Activated T-helper 17 cell treated with anti-CD3 and anti-CD28 coated beads, Interleukin-2, amount 50 U/mL, for 72 hours (primary cell): Measurements from ENCODE around the gene GPC5. TPM values are rescaled to one million over a fixed set of nuclear protein-coding genes. Genes with fewer than 3 reads are reported as not detected.

Experiments used
- ATAC-seq: fragments of 150-1000 bp; cut with Tn5 transposase; replicated peaks from 2 replicates; pipeline ENCODE4 v1.10.0; 2021; ENCODE audit warnings: mild to moderate bottlenecking, moderate library complexity
- H3K27ac Mint-ChIP-seq: one replicate; pipeline ENCODE4 v1.8.0; 2022; ENCODE audit warnings: mixed read lengths
- H3K27me3 Mint-ChIP-seq: one replicate; pipeline ENCODE4 v1.8.0; 2022; ENCODE audit warnings: mixed read lengths
- H3K36me3 Mint-ChIP-seq: one replicate; pipeline ENCODE4 v1.8.0; 2022; ENCODE audit warnings: low read depth, mild to moderate bottlenecking, mixed read lengths
- H3K4me1 Mint-ChIP-seq: one replicate; pipeline ENCODE4 v1.8.0; 2022; ENCODE audit warnings: mixed read lengths
- H3K4me3 Mint-ChIP-seq: one replicate; pipeline ENCODE4 v1.8.0; 2022; ENCODE audit warnings: mild to moderate bottlenecking, mixed read lengths
- H3K9me3 Mint-ChIP-seq: one replicate; pipeline ENCODE4 v1.8.0; 2022; ENCODE audit warnings: mixed read lengths
- total RNA-seq, 2 donors: library from RNA; stranded (reverse); gene quantifications; one replicate each; pipeline ENCODE4 v1.2.3, GENCODE V29; 2022

Gene GPC5
- total RNA-seq, 2 donors from 2014 or later: 0.09 to 0.29 TPM

DNA sequence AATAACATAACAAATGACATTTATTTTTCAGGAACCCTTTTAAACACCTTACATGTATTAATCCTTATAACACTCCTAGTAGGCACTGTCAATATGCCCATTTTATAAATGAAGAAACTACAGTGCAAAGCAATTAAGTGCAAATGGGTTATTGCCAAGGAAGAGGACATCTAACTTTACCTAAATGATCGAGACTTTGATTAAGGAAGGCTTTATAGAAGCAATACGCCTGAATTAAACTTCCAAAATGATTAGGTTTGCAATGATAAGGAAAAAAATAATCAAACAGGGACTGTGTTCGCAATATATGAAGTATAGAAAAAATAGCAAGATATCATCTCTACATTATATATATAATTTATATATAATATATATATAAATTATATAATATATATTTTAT lies 1214.5 kb downstream of the GPC5 start:
- no peaks in the 10 kb centered on the region for H3K4me1 Mint-ChIP-seq
- H3K27me3 Mint-ChIP-seq: no peaks in the 10 kb centered on the region
- no peaks in the 10 kb centered on the region for H3K36me3 Mint-ChIP-seq
- no peak for ATAC-seq
- H3K9me3 Mint-ChIP-seq: no peaks in the 10 kb centered on the region
- no peak overlapping the region for H3K4me3 Mint-ChIP-seq
- H3K27ac Mint-ChIP-seq: no peak overlapping the region

DNA sequence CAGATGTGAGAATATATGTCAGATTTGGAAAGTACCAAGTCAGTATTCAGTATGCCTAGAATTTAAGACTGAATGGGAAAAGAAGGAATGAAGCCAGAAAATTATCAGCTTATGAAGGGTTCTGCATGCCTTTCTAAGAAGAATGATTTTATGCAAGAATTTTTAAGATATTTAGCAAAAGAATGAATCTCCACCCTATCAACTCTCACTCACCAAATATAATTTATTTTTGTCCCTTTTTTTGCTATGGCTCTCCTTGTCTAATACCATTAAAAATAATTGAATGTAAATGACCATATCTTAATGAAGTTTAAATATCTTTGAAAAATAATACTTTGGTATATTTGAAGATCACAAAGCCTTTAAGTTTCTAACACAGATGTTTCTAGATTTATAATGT lies 1215.5 kb downstream of the GPC5 start:
- Mint-ChIP-seq H3K9me3 (no peaks in the 10 kb centered on the region), H3K36me3 (no peaks in the 10 kb centered on the region), H3K27ac (no peak overlapping the region), H3K4me1 (no peaks in the 10 kb centered on the region), H3K4me3 (no peak overlapping the region), H3K27me3 (no peaks in the 10 kb centered on the region)
- ATAC-seq: no peak

DNA sequence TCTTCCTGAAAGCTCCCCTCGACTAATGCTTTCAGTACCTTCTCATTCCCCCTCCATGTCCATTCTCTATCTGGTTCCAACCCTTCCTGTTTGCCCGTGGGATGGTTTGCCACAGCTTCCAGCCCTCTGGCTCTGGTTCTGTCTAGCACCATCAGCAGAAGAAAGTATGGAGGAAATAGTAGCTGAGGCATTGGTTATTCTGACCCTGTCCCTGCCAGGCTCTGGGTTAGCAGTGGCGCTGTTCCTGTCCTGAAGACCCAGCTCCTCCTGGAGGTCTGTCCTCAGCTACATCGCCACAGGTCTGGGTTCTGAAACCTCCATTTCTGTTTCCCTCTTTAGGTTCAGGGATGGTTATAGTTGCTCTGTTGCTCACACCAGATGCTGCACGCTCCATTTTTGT lies 1223.6 kb downstream of the GPC5 start:
- Mint-ChIP-seq H3K4me1 (no peaks in the 10 kb centered on the region), H3K27me3 (no peaks in the 10 kb centered on the region), H3K27ac (no peak overlapping the region), H3K4me3 (no peak overlapping the region), H3K36me3 (no peaks in the 10 kb centered on the region), H3K9me3 (peaks cover 7% of the 10 kb centered on the region)
- ATAC-seq: no peak

DNA sequence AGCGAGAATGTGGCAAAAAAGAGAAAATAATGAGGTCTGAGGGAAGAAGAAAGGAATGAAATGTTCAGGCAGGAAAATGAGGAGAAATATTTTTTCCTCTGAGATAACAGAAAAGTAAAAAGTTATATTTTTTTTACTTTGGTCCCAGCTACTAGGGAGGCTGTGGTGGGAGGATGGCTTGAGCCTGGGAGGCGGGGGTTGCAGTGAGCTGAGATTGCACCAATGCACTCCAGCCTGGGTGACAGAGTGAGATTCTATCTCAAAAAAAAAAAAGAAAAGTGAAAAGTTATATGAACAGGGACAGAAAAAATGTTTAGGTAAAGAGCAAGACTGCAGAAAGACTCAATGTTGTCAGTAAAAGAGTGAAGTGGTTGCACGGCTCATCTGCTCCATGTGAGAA lies 1224.5 kb downstream of the GPC5 start:
- no peaks in the 10 kb centered on the region for H3K27me3 Mint-ChIP-seq
- H3K4me1 Mint-ChIP-seq: no peaks in the 10 kb centered on the region
- no peaks in the 10 kb centered on the region for H3K36me3 Mint-ChIP-seq
- ATAC-seq: no peak
- no peak overlapping the region for H3K27ac Mint-ChIP-seq
- peaks cover 7% of the 10 kb centered on the region for H3K9me3 Mint-ChIP-seq
- no peak overlapping the region for H3K4me3 Mint-ChIP-seq

DNA sequence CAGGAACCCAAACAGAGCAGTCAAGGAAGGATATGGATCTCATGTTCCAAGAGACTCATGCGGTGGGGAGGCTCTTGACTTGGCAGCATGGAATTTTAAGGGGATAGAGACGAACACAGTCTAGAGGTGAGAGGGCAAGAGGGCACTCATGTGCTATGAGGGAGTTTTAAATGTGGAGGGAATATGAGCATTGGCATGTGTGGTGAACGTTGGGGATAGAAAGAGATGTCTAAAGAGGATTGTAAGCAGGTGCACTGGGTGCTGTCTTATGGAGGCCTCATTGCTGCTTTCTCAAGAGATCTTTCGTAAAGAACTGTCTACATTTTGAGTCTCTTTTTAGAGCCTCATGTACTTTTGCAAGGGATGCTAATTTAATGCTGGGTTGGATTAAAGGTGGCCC lies 1227.9 kb downstream of the GPC5 start:
- H3K4me1 Mint-ChIP-seq: no peaks in the 10 kb centered on the region
- H3K4me3 Mint-ChIP-seq: no peak overlapping the region
- H3K36me3 Mint-ChIP-seq: no peaks in the 10 kb centered on the region
- ATAC-seq: no peak
- no peak overlapping the region for H3K27ac Mint-ChIP-seq
- no peaks in the 10 kb centered on the region for H3K27me3 Mint-ChIP-seq
- peaks cover 7% of the 10 kb centered on the region for H3K9me3 Mint-ChIP-seq

DNA sequence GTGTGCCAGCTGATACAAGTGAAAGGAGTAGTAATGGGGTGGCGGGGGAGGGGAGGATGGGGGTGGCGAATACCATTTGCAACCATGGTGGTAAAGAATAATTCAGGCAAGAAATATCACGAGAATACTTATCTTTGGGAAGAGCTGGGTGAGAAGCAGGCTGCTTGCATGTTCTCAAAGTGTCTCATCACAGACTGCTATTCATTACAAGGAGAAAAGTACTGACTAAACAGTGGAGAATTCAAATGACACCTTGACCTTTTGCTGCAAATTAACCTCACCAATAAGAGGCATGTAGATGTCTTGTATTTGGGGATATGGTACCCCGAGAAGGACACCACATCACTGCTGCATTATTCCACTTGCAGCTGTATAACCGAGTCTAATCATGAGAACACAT lies 1242.5 kb downstream of the GPC5 start:
- no peak overlapping the region for H3K27ac Mint-ChIP-seq
- no peaks in the 10 kb centered on the region for H3K36me3 Mint-ChIP-seq
- H3K27me3 Mint-ChIP-seq: no peaks in the 10 kb centered on the region
- ATAC-seq: no peak
- H3K4me3 Mint-ChIP-seq: no peak overlapping the region
- no peaks in the 10 kb centered on the region for H3K4me1 Mint-ChIP-seq
- peaks cover 15% of the 10 kb centered on the region for H3K9me3 Mint-ChIP-seq

DNA sequence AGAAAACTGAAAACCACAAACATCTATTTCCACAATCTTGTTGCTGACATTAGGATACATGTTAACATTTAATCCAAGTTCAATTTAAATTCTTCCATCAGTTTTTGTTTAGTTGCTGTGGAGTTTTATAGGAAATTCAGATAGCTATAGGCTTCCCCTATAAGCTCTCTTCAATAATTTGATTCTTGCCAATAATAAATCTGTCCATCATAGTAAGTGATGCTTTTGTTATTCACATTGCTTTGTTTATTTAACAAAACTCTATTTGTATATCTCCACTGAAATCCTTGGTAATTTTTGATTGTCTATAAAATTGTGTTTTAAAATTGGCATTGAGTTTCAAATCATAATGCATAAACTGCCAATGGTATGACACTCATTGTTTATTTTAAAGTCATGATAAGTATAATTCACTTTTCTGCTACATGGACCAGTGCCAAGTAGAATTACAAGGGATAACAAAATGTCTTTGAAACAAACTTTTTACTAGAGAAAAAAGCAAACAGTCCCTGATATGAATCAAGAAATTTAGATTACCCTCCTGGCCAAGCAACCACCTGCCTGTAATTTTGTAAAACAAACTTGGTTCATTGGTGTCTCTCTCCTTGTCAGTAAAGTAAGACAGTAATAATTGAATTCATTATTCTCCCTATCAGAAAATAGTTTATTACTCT lies 1250.9 kb downstream of the GPC5 start:
- H3K9me3 Mint-ChIP-seq: no peaks in the 10 kb centered on the region
- no peak for ATAC-seq

DNA sequence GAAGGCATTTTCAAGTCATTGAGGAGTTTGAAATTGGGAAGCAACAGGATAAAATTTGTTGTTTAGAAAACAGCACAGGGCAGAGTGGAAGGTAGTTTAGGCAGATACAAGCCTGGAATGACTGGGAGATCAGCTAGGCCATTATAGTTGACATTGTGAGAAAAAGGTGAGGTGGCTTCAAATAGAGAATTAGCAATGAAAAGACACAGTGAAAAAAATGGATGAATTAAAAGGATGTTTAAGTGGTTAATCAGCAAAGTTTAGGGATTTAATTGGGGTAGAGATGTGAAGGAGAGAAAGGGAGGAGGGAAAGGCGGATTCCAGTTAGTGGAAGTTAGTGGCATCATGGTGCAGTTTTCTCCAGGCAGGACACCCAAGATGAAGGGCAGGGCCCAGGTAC lies 1257.7 kb downstream of the GPC5 start:
- Mint-ChIP-seq H3K9me3 (no peaks in the 10 kb centered on the region), H3K4me1 (no peaks in the 10 kb centered on the region), H3K36me3 (no peaks in the 10 kb centered on the region), H3K4me3 (no peak overlapping the region), H3K27ac (no peak overlapping the region), H3K27me3 (no peaks in the 10 kb centered on the region)
- no peak for ATAC-seq

More for the DNA sequence above, 1250.9 kb downstream of the GPC5 start:
- Mint-ChIP-seq H3K27me3 (no peaks in the 10 kb centered on the region), H3K27ac (no peak overlapping the region), H3K36me3 (no peaks in the 10 kb centered on the region), H3K4me1 (no peaks in the 10 kb centered on the region), H3K4me3 (no peak overlapping the region)

DNA sequence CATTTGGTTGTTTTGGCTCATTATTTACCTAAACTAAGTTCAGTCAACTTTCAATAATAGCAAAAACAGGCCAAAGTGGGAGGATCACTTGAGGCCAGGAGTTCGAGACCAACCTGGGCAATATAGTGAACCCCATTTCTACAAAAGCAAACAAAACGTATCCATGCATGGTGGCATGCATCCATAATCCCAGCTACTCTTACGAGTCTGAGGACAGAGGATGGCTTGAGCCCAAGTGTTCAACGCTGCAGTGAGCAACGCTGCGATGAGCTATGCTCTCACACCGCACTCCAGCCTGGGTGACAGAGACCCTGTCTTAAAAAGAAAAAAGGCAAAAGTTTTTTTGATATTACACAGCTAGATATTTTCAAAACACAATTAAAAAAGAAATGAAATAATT lies 1258.2 kb downstream of the GPC5 start:
- Mint-ChIP-seq H3K27me3 (no peaks in the 10 kb centered on the region), H3K4me3 (no peak overlapping the region), H3K27ac (no peak overlapping the region), H3K36me3 (no peaks in the 10 kb centered on the region), H3K4me1 (no peaks in the 10 kb centered on the region), H3K9me3 (peaks cover under 1% of the 10 kb centered on the region)
- no peak for ATAC-seq

DNA sequence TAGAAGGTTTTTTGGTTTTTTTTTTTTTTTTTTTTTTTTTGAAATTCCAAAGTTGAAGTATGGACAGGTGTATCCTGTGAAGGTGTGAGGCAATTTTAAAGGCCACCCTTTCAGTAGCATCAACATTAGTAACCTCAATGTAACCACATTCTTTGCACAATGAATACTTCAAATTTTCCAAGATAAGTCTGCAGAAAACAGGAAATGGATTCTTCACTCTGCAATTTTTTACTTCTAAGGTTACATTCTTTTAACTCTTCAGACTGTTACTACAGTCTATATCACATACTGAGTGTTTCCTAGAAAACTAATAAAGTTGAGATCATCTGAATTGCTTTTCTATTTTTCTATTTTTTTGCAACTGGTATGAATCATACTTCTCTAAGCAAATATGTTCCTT lies 1259.1 kb downstream of the GPC5 start:
- no peak overlapping the region for H3K27ac Mint-ChIP-seq
- peaks cover 5% of the 10 kb centered on the region for H3K9me3 Mint-ChIP-seq
- no peak for ATAC-seq
- no peaks in the 10 kb centered on the region for H3K36me3 Mint-ChIP-seq
- H3K27me3 Mint-ChIP-seq: no peaks in the 10 kb centered on the region
- H3K4me1 Mint-ChIP-seq: no peaks in the 10 kb centered on the region
- H3K4me3 Mint-ChIP-seq: no peak overlapping the region

DNA sequence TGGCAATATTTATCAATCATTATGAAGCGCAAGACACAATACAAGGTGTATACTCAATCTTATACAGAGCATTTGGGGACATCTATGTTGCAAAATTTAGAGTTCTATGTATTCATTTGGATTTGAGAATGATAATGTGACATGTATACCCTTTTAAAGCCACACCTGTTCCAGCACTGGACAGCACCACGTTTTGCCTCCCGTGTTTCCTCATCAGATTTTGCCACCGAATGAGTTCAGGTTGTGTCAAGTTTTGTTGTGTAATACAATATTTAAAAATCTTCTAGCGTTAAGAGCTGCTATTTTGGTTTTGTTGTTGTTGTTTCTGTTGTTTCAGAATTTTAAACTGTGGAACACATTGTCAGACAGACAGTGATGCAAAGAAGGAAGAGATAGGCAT lies 1259.9 kb downstream of the GPC5 start:
- no peaks in the 10 kb centered on the region for H3K27me3 Mint-ChIP-seq
- no peak for ATAC-seq
- H3K36me3 Mint-ChIP-seq: no peaks in the 10 kb centered on the region
- H3K4me1 Mint-ChIP-seq: no peaks in the 10 kb centered on the region
- no peak overlapping the region for H3K27ac Mint-ChIP-seq
- H3K4me3 Mint-ChIP-seq: no peak overlapping the region
- peaks cover 5% of the 10 kb centered on the region for H3K9me3 Mint-ChIP-seq

DNA sequence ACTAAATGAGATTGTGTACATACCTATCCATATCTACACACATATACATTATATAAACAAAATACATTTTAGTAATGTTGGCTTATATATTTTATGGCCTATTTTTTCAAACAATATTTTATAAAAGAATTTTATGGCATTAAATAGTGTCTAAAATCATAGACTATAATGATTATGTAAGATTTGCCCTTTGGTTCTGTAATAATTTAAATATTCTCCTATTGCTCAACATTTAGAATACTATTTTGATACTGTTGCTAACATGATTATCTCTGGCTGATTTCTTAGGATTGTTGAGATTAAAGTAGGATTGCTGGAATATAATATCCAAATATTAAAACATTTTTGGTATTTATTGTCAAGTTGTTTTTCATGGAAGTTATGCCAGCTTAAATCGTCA lies 1263.0 kb downstream of the GPC5 start:
- no peaks in the 10 kb centered on the region for H3K27me3 Mint-ChIP-seq
- H3K4me3 Mint-ChIP-seq: no peak overlapping the region
- no peak for ATAC-seq
- no peak overlapping the region for H3K27ac Mint-ChIP-seq
- no peaks in the 10 kb centered on the region for H3K36me3 Mint-ChIP-seq
- peaks cover 5% of the 10 kb centered on the region for H3K9me3 Mint-ChIP-seq
- H3K4me1 Mint-ChIP-seq: no peaks in the 10 kb centered on the region

DNA sequence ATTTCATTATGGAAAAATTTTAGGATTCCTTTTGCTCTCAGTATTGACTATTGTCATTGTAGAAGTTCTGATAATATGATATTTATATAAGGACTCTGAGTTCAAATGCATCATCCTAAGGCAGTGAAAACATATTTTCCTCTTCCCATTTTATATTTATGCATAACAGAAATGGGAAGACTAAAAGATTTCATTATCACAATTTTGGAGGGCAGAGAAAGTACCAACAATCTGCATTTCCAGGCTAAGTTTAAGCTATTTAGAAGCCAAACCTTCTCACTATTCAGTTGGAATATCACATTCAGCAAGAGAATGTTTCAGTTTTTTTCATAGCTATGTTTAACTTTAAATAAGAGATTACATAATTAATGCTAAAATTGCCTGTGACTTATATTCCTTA lies 1269.7 kb downstream of the GPC5 start:
- Mint-ChIP-seq H3K36me3 (no peaks in the 10 kb centered on the region), H3K27me3 (no peaks in the 10 kb centered on the region), H3K4me1 (no peaks in the 10 kb centered on the region)

DNA sequence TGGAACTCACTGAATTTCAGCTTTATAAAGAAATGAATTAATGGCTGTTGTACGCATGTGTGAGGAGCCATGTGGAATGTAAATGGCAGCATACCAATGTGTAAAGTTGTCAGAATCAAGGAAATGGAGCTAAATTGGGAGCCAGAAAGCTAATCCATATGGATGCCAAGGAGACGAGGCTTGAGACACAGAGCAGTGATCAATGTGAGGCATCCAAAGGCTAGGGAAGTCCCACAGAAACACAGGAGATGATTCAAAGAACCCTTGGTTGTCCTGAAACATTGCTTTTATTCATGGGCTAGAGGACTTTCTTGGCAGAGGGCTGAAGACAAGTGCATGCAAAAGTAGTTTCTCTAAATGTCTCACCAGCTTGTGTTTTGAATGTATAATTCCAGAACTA lies 1271.7 kb downstream of the GPC5 start:
- no peak for ATAC-seq
- Mint-ChIP-seq H3K4me1 (no peaks in the 10 kb centered on the region), H3K27me3 (no peaks in the 10 kb centered on the region), H3K4me3 (no peak overlapping the region), H3K27ac (no peak overlapping the region), H3K9me3 (peaks cover 5% of the 10 kb centered on the region), H3K36me3 (no peaks in the 10 kb centered on the region)

More for the DNA sequence above, 1269.7 kb downstream of the GPC5 start:
- Mint-ChIP-seq H3K27ac (no peak overlapping the region), H3K9me3 (peaks cover 5% of the 10 kb centered on the region), H3K4me3 (no peak overlapping the region)
- no peak for ATAC-seq

DNA sequence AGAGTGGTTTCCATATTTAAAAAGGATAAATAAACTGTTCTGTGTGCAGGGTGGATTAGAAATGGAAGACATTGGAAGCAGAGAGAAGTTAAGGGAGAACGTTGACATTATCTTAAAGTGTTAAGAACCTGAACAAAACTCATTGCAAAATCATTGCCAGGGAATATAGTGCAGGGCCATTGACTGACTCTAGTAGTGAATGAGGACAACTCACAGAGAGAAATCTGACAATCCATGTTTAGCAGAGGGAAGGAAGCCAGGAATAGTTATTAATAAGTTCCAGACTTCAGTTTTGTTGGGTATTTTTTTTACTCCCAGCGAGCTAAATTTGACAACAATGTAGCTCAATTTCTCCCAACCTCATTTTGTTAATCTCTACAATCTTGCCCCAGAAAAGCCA lies 1273.4 kb downstream of the GPC5 start:
- Mint-ChIP-seq H3K27ac (no peak overlapping the region), H3K4me1 (no peaks in the 10 kb centered on the region), H3K36me3 (no peaks in the 10 kb centered on the region), H3K27me3 (no peaks in the 10 kb centered on the region), H3K9me3 (peaks cover 5% of the 10 kb centered on the region), H3K4me3 (no peak overlapping the region)
- no peak for ATAC-seq

DNA sequence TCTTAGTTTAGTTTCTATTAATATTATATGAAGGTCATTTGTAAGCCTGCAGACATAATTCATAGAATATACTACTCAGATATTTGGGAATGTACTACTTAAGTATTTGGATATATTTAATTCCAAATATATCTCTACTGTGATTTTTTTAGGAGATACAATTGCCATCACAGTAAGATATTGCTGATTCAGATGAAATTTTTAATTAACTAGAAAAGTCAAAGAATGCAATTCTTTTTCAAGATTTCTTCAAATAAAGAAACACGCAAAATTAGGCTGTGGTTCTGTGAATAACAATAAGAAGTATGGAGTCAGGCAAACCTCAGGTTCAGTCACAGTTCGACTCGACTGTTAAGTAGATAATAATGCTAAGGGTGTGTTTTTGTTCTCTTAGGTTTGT lies 1277.8 kb downstream of the GPC5 start:
- Mint-ChIP-seq H3K4me1 (no peaks in the 10 kb centered on the region), H3K9me3 (peaks cover 8% of the 10 kb centered on the region), H3K27ac (no peak overlapping the region), H3K27me3 (no peaks in the 10 kb centered on the region), H3K36me3 (no peaks in the 10 kb centered on the region), H3K4me3 (no peak overlapping the region)
- no peak for ATAC-seq
